Fibroblast of upper back skin (primary cell): ENCODE results near the gene ADARB2.

Experiments
- DNase-seq: peaks from one replicate; pipeline ENCODE4 v3.0.0-alpha.2; 2013

ADARB2 gene

GRCh38 chr10:1130995-1131790 is 606.1 kb downstream of the ADARB2 start:
- DNase-seq, result no peak

GRCh38 chr10:1130226-1130625 is 607.1 kb downstream of the ADARB2 start:
- DNase-seq, result no peak

GRCh38 chr10:1128649-1129048 is 608.7 kb downstream of the ADARB2 start:
- DNase-seq, result no peak

- DNase-seq, result no peak
Observed at GRCh38 chr10:1128115-1128514, 609.2 kb downstream of the ADARB2 start.

- no peak for DNase-seq
Observed at GRCh38 chr10:1127629-1128028, 609.7 kb downstream of the ADARB2 start.
